Tibial artery (tissue), 4 donors: ENCODE measurements around the gene DTX1.

ENCODE experiments used
- DNase-seq, 2 donors: peaks; one replicate each; pipeline ENCODE4 v3.0.0-alpha.2; 2019
- H3K27ac ChIP-seq, 2 donors: fragments of 200-600 bp; sonication (generic) in 1 of 2; 1 replicate in 1 of 2; 2 replicates in 1 of 2; pipeline ENCODE4 v1.5.1; 2018 to 2019; ENCODE audit warnings: mild to moderate bottlenecking in 1 of 2
- H3K27me3 ChIP-seq, 2 donors: fragments of 200-600 bp; sonication (generic) in 1 of 2; one replicate each; pipeline versions ENCODE4 v1.5.1 to v1.6.0; 2016 to 2019
- H3K36me3 ChIP-seq, 3 donors: fragments of 200-600 bp; sonication (generic) in 2 of 3; one replicate each; pipeline ENCODE4 v1.5.1; 2016 to 2019; ENCODE audit warnings: mild to moderate bottlenecking in 2 of 3
- H3K4me1 ChIP-seq, 4 donors: fragments of 200-600 bp; sonication (generic) in 2 of 4; 1 replicate in 3 of 4; 2 replicates in 1 of 4; pipeline ENCODE4 v1.5.1; 2016 to 2019
- H3K4me3 ChIP-seq, 2 donors: fragments of 200-600 bp; sonication (generic) in 1 of 2; 1 replicate in 1 of 2; 2 replicates in 1 of 2; pipeline ENCODE4 v1.5.1; 2018 to 2019; ENCODE audit warnings: mild to moderate bottlenecking in 2 of 2
- H3K9me3 ChIP-seq, 3 donors: fragments of 200-600 bp; sonication (generic) in 1 of 3; one replicate each; pipeline ENCODE4 v1.5.1; 2016 to 2019
- CTCF ChIP-seq, 2 experiments: fragments of 200-600 bp in 1 of 2; fragments of 450-650 bp in 1 of 2; IDR thresholded peaks; one replicate each; pipeline ENCODE4 v1.5.1; 2017 to 2019; ENCODE audit warnings: antibody characterized with exemption in 2 of 2, mild to moderate bottlenecking in 1 of 2, moderate library complexity in 1 of 2
- intact Hi-C: fragments of 100-400 bp; cut with DNase I; formaldehyde crosslinking; loops from one replicate; pipeline ENCODE4 v1.15.0; 2023; ENCODE audit warnings: low total_unique reads

The DTX1 gene

GRCh38 chr12:113055594-113056380 is 743 bp upstream of the DTX1 start:
- peaks cover 0 to 12% (median 12%) of the 10 kb centered on the region in 4 donors for H3K4me1 ChIP-seq
- no peaks in the 10 kb centered on the region for H3K36me3 ChIP-seq
- no peak overlapping the region for H3K4me3 ChIP-seq
- no peak for DNase-seq
- peaks cover 0 to 72% of the 10 kb centered on the region in 2 donors for H3K27me3 ChIP-seq
- TF ChIP-seq CTCF (IDR thresholded peaks at IDR 0.05) = no peak
- no peaks in the 10 kb centered on the region for H3K9me3 ChIP-seq
- H3K27ac ChIP-seq = no peak overlapping the region
- intact Hi-C loops = no loop called here

- Histone ChIP-seq H3K9me3 (no peaks in the 10 kb centered on the region), H3K27me3 (peaks cover 0 to 77% of the 10 kb centered on the region in 2 donors), H3K36me3 (no peaks in the 10 kb centered on the region), H3K4me3 (peak overlapping the region; percentile 31 to 48), H3K4me1 (peaks cover 0 to 12% (median 12%) of the 10 kb centered on the region in 4 donors), H3K27ac (no peak overlapping the region)
- no peak for TF ChIP-seq CTCF (IDR thresholded peaks at IDR 0.05)
- no peak for DNase-seq
- intact Hi-C loops = no loop called here
Measured at GRCh38 chr12:113056381-113056630, 224 bp upstream of the DTX1 start.

- peak overlapping the region in 1 of 2 donors; percentile 48 for H3K4me3 ChIP-seq
- H3K36me3 ChIP-seq = no peaks in the 10 kb centered on the region
- intact Hi-C loops = no loop called here
- H3K4me1 ChIP-seq = peaks cover 0 to 12% (median 12%) of the 10 kb centered on the region in 4 donors
- H3K27me3 ChIP-seq = peaks cover 0 to 72% of the 10 kb centered on the region in 2 donors
- TF ChIP-seq CTCF (IDR thresholded peaks at IDR 0.05) = no peak
- DNase-seq = no peak
- H3K9me3 ChIP-seq = no peaks in the 10 kb centered on the region
- no peak overlapping the region for H3K27ac ChIP-seq
Measured at GRCh38 chr12:113057565-113058485, 1.3 kb downstream of the DTX1 start.

- intact Hi-C loops = no loop called here
- Histone ChIP-seq H3K36me3 (no peaks in the 10 kb centered on the region), H3K4me3 (no peak overlapping the region), H3K9me3 (no peaks in the 10 kb centered on the region), H3K4me1 (peaks cover 0 to 12% (median 12%) of the 10 kb centered on the region in 4 donors), H3K27me3 (peaks cover 0 to 74% of the 10 kb centered on the region in 2 donors), H3K27ac (no peak overlapping the region)
- TF ChIP-seq CTCF (IDR thresholded peaks at IDR 0.05) = no peak
- DNase-seq = no peak
Measured at GRCh38 chr12:113058553-113058952, 2.0 kb downstream of the DTX1 start.

GRCh38 chr12:113059071-113059595 is 2.6 kb downstream of the DTX1 start:
- intact Hi-C loops = no loop called here

More at GRCh38 chr12:113059071-113059595, 2.6 kb downstream of the DTX1 start:
- Histone ChIP-seq H3K9me3 (no peaks in the 10 kb centered on the region), H3K27ac (no peak overlapping the region), H3K27me3 (peaks cover 0 to 79% of the 10 kb centered on the region in 2 donors), H3K36me3 (no peaks in the 10 kb centered on the region), H3K4me3 (no peak overlapping the region), H3K4me1 (peaks cover 0 to 12% (median 12%) of the 10 kb centered on the region in 4 donors)
- no peak for TF ChIP-seq CTCF (IDR thresholded peaks at IDR 0.05)
- DNase-seq = no peak
